HL-60/S4 treated with phorbol 12-myristate 13-acetate at 8.2 ng/mL for 4 days and 3 days (cell line): ENCODE measurements around the gene MGP.

Experiments used
- in situ Hi-C: fragments of 300-500 bp; cut with MboI; formaldehyde crosslinking; loops from 2 replicates; pipeline ENCODE4 v1.15.0; 2022; ENCODE audit warnings: low sequenced_read_pairs

MGP gene

DNA sequence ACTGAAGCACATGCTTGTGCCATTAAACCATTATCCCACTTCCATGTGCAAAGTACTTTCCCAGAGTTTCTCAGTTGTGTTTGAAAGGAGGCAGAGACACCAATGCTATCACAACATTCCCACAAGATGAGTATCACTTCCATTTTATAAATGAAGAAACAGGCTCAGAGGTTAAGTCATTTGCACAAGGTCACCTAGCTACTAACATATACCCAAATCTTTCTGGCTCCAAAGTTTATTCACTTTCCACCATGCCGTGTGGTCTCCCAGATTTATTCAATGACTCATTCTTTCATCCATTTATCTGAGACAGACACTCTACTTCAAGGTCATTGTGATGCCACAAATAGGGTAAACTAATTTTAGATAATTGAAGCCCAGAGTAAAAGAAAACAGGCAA lies 51.7 kb downstream of the MGP start:
- in situ Hi-C loops, result no loop called here

DNA sequence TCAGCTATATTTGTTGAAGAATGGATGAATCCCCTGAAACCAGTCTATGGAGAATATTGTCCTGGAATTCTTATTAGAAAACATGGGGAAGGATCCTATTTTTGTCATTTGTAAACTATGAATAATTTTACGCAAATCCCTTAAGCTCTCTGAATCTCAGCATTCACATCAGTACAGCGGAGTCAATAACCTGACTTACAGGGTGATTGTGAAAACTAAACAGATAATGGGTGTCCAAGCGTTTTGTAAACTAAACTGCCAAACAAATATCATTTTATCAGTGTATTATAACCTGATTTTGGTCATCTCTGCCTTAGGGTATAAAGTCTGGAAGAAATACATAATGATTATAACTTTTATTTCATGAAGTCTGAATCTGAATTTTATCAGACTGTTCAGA lies 52.3 kb downstream of the MGP start:
- in situ Hi-C loops, result no loop called here
